ENCODE data around the gene KNSTRN.

DNA sequence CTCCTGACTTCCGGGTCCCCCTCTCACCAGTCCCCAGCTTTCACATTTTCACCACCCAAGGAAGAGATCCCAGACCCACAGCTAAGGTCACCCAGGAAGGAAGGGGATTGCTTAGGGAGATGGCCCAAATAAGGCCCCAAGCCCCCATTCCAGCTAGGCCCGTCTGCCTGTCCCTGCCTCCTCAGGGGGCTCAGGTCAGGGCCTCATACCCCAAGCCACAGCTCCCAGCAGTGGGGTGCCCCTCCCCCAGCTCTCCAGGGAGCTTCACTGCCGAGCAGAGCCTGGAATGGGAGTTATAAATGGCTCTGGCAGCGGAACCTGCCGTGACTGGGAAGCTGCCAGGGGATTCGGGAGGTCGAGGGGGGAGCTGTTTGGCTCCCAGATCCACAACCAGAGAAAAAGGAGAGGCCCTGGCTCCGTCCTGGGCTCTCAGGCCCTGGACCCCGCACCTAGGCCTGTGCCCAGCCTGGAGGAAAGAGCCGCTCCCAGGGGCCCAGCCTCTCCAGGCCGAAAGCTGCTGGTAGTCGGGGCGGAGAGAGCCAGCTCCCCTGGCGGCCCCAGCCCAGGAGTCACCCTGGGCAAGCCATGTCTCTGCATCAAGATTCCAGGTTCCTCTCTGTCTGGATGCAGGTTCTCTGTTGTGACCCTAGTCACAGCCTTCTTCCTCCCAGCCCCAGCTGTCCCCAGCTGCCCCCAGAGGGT, 42.3 kb upstream of the KNSTRN start:
- TF ChIP-seq POLR2A (IDR thresholded peaks at IDR 0.05; ENCODE audit: low read length) (no peak), GATA1 (IDR thresholded peaks at IDR 0.05; ENCODE audit: low read depth, low read length) (no peak)
